ENCODE measurements around the gene MRPS31. TPM values are rescaled to one million over a fixed set of nuclear protein-coding genes. Genes with fewer than 3 reads are reported as not detected.

MRPS31 gene
- total RNA-seq, 1 donor from 2014 or later, result 32.0 TPM

DNA sequence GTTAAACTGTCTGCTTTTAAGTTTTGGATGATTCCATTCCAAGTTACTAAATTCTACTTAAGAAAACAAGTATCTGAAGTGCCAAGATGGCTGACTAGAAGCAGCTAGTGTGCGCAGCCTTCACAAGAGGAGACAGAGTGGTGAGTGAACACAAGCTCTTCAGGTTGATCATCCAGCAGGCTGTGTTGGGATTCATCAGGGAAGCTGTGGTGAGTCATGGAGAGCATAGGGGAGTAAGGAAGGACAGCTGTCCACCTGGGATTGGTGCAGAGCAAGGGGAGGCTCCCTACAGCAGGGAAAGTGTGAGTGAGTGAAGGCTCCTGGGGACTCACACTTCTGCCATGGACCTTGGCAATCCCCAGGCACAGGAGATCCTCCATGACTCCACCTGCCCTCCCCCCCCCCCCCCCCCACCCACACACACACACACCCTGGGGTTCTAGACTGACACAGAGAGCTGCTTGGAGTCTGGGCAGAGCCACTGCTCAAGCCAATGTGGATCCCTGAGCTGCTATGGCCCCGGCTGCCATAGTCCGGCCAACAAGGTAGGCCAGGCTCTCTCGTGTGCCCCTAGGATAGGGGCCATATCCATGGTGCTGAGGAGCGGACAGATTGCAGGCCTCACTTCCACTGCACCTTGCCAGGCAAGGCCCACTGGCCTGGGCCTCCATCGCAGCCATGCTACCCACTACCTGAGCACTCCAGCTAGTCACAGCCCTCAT is 41.9 kb upstream of the MRPS31 start:
- H3K4me1 Mint-ChIP-seq, result no peaks in the 10 kb centered on the region
- TF ChIP-seq, protein P1, sequence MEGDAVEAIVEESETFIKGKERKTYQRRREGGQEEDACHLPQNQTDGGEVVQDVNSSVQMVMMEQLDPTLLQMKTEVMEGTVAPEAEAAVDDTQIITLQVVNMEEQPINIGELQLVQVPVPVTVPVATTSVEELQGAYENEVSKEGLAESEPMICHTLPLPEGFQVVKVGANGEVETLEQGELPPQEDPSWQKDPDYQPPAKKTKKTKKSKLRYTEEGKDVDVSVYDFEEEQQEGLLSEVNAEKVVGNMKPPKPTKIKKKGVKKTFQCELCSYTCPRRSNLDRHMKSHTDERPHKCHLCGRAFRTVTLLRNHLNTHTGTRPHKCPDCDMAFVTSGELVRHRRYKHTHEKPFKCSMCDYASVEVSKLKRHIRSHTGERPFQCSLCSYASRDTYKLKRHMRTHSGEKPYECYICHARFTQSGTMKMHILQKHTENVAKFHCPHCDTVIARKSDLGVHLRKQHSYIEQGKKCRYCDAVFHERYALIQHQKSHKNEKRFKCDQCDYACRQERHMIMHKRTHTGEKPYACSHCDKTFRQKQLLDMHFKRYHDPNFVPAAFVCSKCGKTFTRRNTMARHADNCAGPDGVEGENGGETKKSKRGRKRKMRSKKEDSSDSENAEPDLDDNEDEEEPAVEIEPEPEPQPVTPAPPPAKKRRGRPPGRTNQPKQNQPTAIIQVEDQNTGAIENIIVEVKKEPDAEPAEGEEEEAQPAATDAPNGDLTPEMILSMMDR (conservative IDR thresholded peaks at IDR 0.05), result no peak
- no peak overlapping the region for H3K4me3 Mint-ChIP-seq
- DNase-seq (ENCODE audit: low read depth, low spot score), result no peak
- H3K9me3 Mint-ChIP-seq, result peaks cover 18% of the 10 kb centered on the region
- H3K27me3 Mint-ChIP-seq (ENCODE audit: low read depth), result no peaks in the 10 kb centered on the region
- H3K36me3 Mint-ChIP-seq (ENCODE audit: low read depth), result peaks cover 58% of the 10 kb centered on the region
- H3K27ac Mint-ChIP-seq (ENCODE audit: unreplicated experiment), result no peak overlapping the region

DNA sequence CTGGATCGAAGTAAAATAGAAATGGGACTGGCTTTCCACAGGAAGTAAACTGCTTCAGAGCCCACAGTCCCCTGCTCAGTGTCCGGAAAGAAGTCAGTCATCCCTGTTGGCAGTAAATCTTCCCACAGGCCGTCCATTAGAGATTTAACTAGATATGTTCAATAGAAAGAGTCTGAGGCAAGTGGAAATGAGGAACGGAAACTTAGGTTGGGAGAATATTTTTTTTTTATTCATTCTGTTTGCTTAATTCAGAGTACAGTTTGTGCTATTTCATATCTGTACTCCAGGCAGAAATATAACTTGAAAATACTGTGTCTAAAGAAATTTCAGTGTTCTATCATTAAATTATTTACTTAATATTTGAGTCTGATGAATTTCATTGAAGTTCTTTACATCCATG is 41.1 kb upstream of the MRPS31 start:
- H3K27me3 Mint-ChIP-seq (ENCODE audit: low read depth), result no peaks in the 10 kb centered on the region
- no peak overlapping the region for H3K27ac Mint-ChIP-seq (ENCODE audit: unreplicated experiment)
- H3K4me3 Mint-ChIP-seq, result no peak overlapping the region
- H3K9me3 Mint-ChIP-seq, result peaks cover 13% of the 10 kb centered on the region
- no peak for DNase-seq (ENCODE audit: low read depth, low spot score)
- H3K4me1 Mint-ChIP-seq, result no peaks in the 10 kb centered on the region
- TF ChIP-seq, protein P1 (conservative IDR thresholded peaks at IDR 0.05), result no peak
- peaks cover 54% of the 10 kb centered on the region for H3K36me3 Mint-ChIP-seq (ENCODE audit: low read depth)

DNA sequence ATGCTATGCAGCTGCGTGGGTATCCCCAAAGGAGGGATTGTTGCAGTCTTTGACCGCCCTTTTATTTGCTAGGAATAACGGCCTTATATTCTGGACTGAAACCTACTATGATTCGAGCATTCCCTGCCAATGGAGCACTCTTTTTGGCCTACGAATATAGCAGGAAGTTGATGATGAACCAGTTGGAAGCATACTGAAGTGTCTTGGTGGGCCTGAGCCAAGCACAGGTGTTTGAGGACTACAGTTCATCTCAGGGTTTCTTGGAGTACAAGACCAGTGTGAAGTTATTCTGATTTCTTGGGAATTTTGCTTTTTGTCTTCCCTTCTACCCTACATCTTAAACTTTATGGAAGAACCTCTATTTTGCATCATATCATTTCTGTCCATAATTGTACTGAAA is 38.5 kb upstream of the MRPS31 start:
- no peaks in the 10 kb centered on the region for H3K27me3 Mint-ChIP-seq (ENCODE audit: low read depth)
- H3K9me3 Mint-ChIP-seq, result no peaks in the 10 kb centered on the region
- peaks cover 35% of the 10 kb centered on the region for H3K36me3 Mint-ChIP-seq (ENCODE audit: low read depth)
- no peak overlapping the region for H3K27ac Mint-ChIP-seq (ENCODE audit: unreplicated experiment)
- no peaks in the 10 kb centered on the region for H3K4me1 Mint-ChIP-seq
- TF ChIP-seq, protein P1 (conservative IDR thresholded peaks at IDR 0.05), result no peak
- DNase-seq (ENCODE audit: low read depth, low spot score), result no peak
- no peak overlapping the region for H3K4me3 Mint-ChIP-seq

DNA sequence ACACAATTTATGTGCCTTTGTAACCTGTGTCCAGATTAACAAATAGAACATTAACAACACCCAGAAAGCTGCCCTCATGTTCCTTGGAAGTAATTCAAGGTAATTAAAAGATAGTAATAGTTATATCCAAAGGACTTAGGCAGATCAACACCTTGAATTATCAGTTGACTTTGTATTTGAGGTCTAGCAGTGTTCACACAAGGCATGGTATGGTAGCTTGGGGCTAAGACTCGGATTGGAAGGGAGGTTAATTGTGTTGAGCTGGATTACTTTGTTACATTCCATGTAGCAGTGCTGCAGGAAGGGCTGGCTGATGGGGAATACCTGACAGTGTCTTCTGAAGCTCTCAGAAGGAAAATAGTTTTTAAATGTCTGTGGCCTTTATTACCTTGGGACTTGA is 35.3 kb upstream of the MRPS31 start:
- DNase-seq (ENCODE audit: low read depth, low spot score), result no peak
- Mint-ChIP-seq H3K27ac (ENCODE audit: unreplicated experiment) (no peak overlapping the region), H3K36me3 (ENCODE audit: low read depth) (peaks cover 19% of the 10 kb centered on the region), H3K27me3 (ENCODE audit: low read depth) (no peaks in the 10 kb centered on the region), H3K9me3 (no peaks in the 10 kb centered on the region), H3K4me1 (no peaks in the 10 kb centered on the region), H3K4me3 (no peak overlapping the region)
- TF ChIP-seq, protein P1 (conservative IDR thresholded peaks at IDR 0.05), result no peak

DNA sequence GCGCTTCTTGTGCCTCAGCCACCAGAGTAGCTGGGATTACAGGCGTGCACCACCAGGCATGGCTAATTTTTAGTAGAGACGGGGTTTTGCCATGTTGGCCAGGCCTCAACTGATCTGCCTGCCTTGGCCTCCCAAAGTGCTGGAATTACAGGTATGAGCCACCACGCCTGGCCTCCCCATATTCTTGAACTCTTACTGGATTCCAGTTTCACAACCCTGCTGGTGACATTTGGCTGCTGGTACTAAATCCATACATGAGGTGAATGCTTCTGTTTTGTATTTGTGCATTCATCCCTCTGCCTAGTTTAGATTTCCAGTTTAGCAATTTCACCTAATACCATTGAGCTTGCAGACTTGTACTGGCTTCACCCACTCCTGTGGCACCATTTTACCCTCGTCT is 32.3 kb upstream of the MRPS31 start:
- Mint-ChIP-seq H3K27ac (ENCODE audit: unreplicated experiment) (no peak overlapping the region), H3K9me3 (no peaks in the 10 kb centered on the region), H3K4me3 (no peak overlapping the region), H3K36me3 (ENCODE audit: low read depth) (peaks cover 13% of the 10 kb centered on the region), H3K4me1 (no peaks in the 10 kb centered on the region), H3K27me3 (ENCODE audit: low read depth) (no peaks in the 10 kb centered on the region)
- TF ChIP-seq, protein P1 (conservative IDR thresholded peaks at IDR 0.05), result no peak
- DNase-seq (ENCODE audit: low read depth, low spot score), result no peak
